DMS153 (cell line): Measurements from ENCODE around the gene MAP3K3.

ENCODE experiments used
- DNase-seq: peaks from one replicate; lab custom pipeline; 2025; lab: John Stamatoyannopoulos, UW

MAP3K3 gene

GRCh38 chr17:63694229-63694949, 72.2 kb downstream of the MAP3K3 start:
- DNase-seq = no peak

GRCh38 chr17:63694950-63695773, 72.9 kb downstream of the MAP3K3 start:
- no peak for DNase-seq

GRCh38 chr17:63695889-63696288, 73.7 kb downstream of the MAP3K3 start:
- no peak for DNase-seq

- no peak for DNase-seq
Observed at GRCh38 chr17:63696381-63696961, 74.3 kb downstream of the MAP3K3 start.

GRCh38 chr17:63697341-63698286, 75.4 kb downstream of the MAP3K3 start:
- peak; percentile 17 for DNase-seq

GRCh38 chr17:63698381-63698885, 76.2 kb downstream of the MAP3K3 start:
- DNase-seq = no peak

GRCh38 chr17:63698886-63699637, 76.8 kb downstream of the MAP3K3 start:
- DNase-seq = peak; percentile 15

GRCh38 chr17:63699638-63700527, 77.7 kb downstream of the MAP3K3 start, which contains the start of gene LIMD2:
Gene LIMD2 (minus strand): TSS chr17:63700125. CDS start chr17:63699298, 827 bp downstream.
- peak; percentile 59 for DNase-seq

GRCh38 chr17:63700528-63701455, 78.6 kb downstream of the MAP3K3 start:
- DNase-seq = peak; percentile 39

GRCh38 chr17:63701456-63701820, 79.2 kb downstream of the MAP3K3 start:
- no peak for DNase-seq

GRCh38 chr17:63701868-63702720, 79.9 kb downstream of the MAP3K3 start:
- DNase-seq = peak; percentile 50

- DNase-seq = no peak
Observed at GRCh38 chr17:63702721-63703015, 80.5 kb downstream of the MAP3K3 start.

- DNase-seq = no peak
Observed at GRCh38 chr17:63703029-63703428, 80.8 kb downstream of the MAP3K3 start.

GRCh38 chr17:63703556-63704258, 81.5 kb downstream of the MAP3K3 start:
- DNase-seq = no peak

- DNase-seq = no peak
Observed at GRCh38 chr17:63704259-63704576, 82.0 kb downstream of the MAP3K3 start.

GRCh38 chr17:63704836-63705235, 82.6 kb downstream of the MAP3K3 start:
- no peak for DNase-seq

- DNase-seq = no peak
Observed at GRCh38 chr17:63705657-63706056, 83.4 kb downstream of the MAP3K3 start.
